Endothelial cell of umbilical vein (primary cell): ENCODE measurements around the gene CDK5RAP2.

ENCODE experiments used
- EZH2 ChIP-seq: IDR thresholded peaks from 2 replicates; pipeline ENCODE4 v1.6.1; 2012; ENCODE audit warnings: borderline replicate concordance, low read depth, mild to moderate bottlenecking, moderate library complexity, low read length, inconsistent platforms; ENCODE audit not compliant: severe bottlenecking
- JUN ChIP-seq: IDR thresholded peaks from 2 replicates; pipeline ENCODE4 v1.6.1; 2011; ENCODE audit warnings: borderline replicate concordance, low read depth; ENCODE audit not compliant: insufficient read length, insufficient read depth
- MAX ChIP-seq: IDR thresholded peaks from 2 replicates; pipeline ENCODE4 v1.6.1; 2011; ENCODE audit not compliant: insufficient read depth, insufficient read length
- MYC ChIP-seq: IDR thresholded peaks from one replicate; pipeline ENCODE4 v1.6.1; 2011; ENCODE audit warnings: mild to moderate bottlenecking, low read depth, low read length
- POLR2A ChIP-seq: IDR thresholded peaks from 2 replicates; pipeline ENCODE4 v1.6.1; 2012; ENCODE audit warnings: low read depth, mild to moderate bottlenecking, control low read depth, low read length
- POLR2AphosphoS5 ChIP-seq: IDR thresholded peaks from 2 replicates; pipeline ENCODE4 v1.6.1; 2012; ENCODE audit warnings: low read depth, mild to moderate bottlenecking, control low read depth, low read length, moderate library complexity; ENCODE audit not compliant: insufficient read depth
- TF ChIP-seq, protein P1 (sequence below), 2 donors: IDR thresholded peaks; 1 replicate in 1 of 2; 2 replicates in 1 of 2; pipeline ENCODE4 v1.5.1; 2011; ENCODE audit warnings: low read length in 2 of 2, mild to moderate bottlenecking in 2 of 2, moderate library complexity in 2 of 2, control low read depth in 1 of 2, inconsistent platforms in 1 of 2, low read depth in 1 of 2; ENCODE audit not compliant: insufficient read depth in 1 of 2; ENCODE audit errors: extremely low read depth in 1 of 2

- TF ChIP-seq POLR2AphosphoS5 (no peak), POLR2A (no peak), EZH2 (no peak), JUN (no peak), MAX (no peak), MYC (no peak)
- TF ChIP-seq, protein P1, sequence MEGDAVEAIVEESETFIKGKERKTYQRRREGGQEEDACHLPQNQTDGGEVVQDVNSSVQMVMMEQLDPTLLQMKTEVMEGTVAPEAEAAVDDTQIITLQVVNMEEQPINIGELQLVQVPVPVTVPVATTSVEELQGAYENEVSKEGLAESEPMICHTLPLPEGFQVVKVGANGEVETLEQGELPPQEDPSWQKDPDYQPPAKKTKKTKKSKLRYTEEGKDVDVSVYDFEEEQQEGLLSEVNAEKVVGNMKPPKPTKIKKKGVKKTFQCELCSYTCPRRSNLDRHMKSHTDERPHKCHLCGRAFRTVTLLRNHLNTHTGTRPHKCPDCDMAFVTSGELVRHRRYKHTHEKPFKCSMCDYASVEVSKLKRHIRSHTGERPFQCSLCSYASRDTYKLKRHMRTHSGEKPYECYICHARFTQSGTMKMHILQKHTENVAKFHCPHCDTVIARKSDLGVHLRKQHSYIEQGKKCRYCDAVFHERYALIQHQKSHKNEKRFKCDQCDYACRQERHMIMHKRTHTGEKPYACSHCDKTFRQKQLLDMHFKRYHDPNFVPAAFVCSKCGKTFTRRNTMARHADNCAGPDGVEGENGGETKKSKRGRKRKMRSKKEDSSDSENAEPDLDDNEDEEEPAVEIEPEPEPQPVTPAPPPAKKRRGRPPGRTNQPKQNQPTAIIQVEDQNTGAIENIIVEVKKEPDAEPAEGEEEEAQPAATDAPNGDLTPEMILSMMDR (IDR thresholded peaks at IDR 0.05; ENCODE audit: extremely low read depth in 1 of 2, insufficient read depth in 1 of 2, low read depth in 1 of 2, low read length in 2 of 2), result no peak
These were observed 156.2 kb downstream of the CDK5RAP2 start for GRCh38 chr9:120423812-120424211.
